H1 (cell line): ENCODE results near the gene YPEL4. TPM values are rescaled to one million over a fixed set of nuclear protein-coding genes. Genes with fewer than 3 reads are reported as not detected.

ENCODE experiments used
- CTCF ChIA-PET: fragments of 300-600 bp; sonication (Branson Sonifier 250); formaldehyde crosslinking; loops from one replicate; lab custom pipeline; 2021; ENCODE audit not compliant: partially characterized antibody; lab: Charles Lee
- POLR2A ChIA-PET: fragments of 300-600 bp; sonication (Branson Sonifier 250); formaldehyde crosslinking; loops from one replicate; lab custom pipeline; 2021; ENCODE audit warnings: inconsistent platforms; ENCODE audit not compliant: partially characterized antibody; lab: Charles Lee
- DNase-seq, 2 experiments: peaks; one replicate each; pipeline versions ENCODE4 v3.0.0 to v3.0.0-alpha.2; 2010 to 2022; ENCODE audit warnings: low spot score in 2 of 2, low read depth in 1 of 2, mixed read lengths in 1 of 2
- FAIRE-seq: peaks from 2 replicates; lab custom pipeline; 2011; peaks lifted over from hg19 to GRCh38; lab: Jason Lieb, UNC
- H2AFZ ChIP-seq: 2 replicates; pipeline ENCODE4 v1.8.1; 2012; ENCODE audit warnings: low read length, inconsistent platforms
- H2AK5ac ChIP-seq: 2 replicates; pipeline ENCODE4 v1.6.1; 2013; ENCODE audit warnings: low read depth, low read length
- H2BK120ac ChIP-seq: replicated peaks from 2 replicates; pipeline ENCODE3; 2013; ENCODE audit warnings: low read depth, low read length, inconsistent platforms
- H2BK12ac ChIP-seq: 2 replicates; pipeline ENCODE4 v1.6.1; 2013; ENCODE audit warnings: low read depth, low read length
- H2BK15ac ChIP-seq: 2 replicates; pipeline ENCODE4 v1.6.1; 2013; ENCODE audit warnings: low read length
- H2BK20ac ChIP-seq: 2 replicates; pipeline ENCODE4 v1.6.1; 2013; ENCODE audit warnings: low read length
- H2BK5ac ChIP-seq: 2 replicates; pipeline ENCODE4 v1.6.1; 2013; ENCODE audit warnings: low read depth, low read length
- H3K14ac ChIP-seq: 2 replicates; pipeline ENCODE4 v1.6.1; 2013; ENCODE audit warnings: inconsistent platforms; ENCODE audit not compliant: insufficient read length
- H3K18ac ChIP-seq: 2 replicates; pipeline ENCODE4 v1.6.1; 2013; ENCODE audit warnings: low read length; ENCODE audit errors: extremely low read depth
- H3K23ac ChIP-seq: 2 replicates; pipeline ENCODE4 v1.6.1; 2013; ENCODE audit warnings: inconsistent platforms; ENCODE audit not compliant: insufficient read length
- H3K23me2 ChIP-seq: 2 replicates; pipeline ENCODE4 v1.6.1; 2013; ENCODE audit warnings: low read depth, low read length
- H3K27ac ChIP-seq: 2 replicates; pipeline ENCODE4 v1.6.1; 2011; ENCODE audit warnings: low read depth, low read length, inconsistent platforms
- H3K27me3 ChIP-seq, 4 experiments: replicated peaks in 1 of 4; 1 replicate in 1 of 4; 2 replicates in 3 of 4; pipeline versions ENCODE4 v1.6.1 to v1.8.1; 2011 to 2013; ENCODE audit warnings: low read length in 3 of 4, mild to moderate bottlenecking in 3 of 4, inconsistent platforms in 2 of 4, mixed read lengths in 2 of 4, moderate library complexity in 1 of 4; ENCODE audit not compliant: control insufficient read depth in 3 of 4, insufficient read depth in 3 of 4; ENCODE audit errors: extremely low read depth in 1 of 4
- H3K36me3 ChIP-seq, 4 experiments: 2 replicates each; pipeline versions ENCODE4 v1.6.1 to v1.8.1; 2011 to 2013; ENCODE audit warnings: mild to moderate bottlenecking in 4 of 4, low read length in 3 of 4, moderate library complexity in 2 of 4, control low read depth in 1 of 4, inconsistent platforms in 1 of 4; ENCODE audit not compliant: insufficient read depth in 4 of 4, control insufficient read depth in 2 of 4
- H3K4ac ChIP-seq: replicated peaks from 2 replicates; pipeline ENCODE3; 2013; ENCODE audit warnings: low read length, low read depth, mixed read lengths, inconsistent platforms; ENCODE audit not compliant: insufficient read length
- H3K4me1 ChIP-seq, 4 experiments: replicated peaks in 1 of 4; 1 replicate in 1 of 4; 2 replicates in 3 of 4; pipeline versions ENCODE4 v1.6.1 to v1.8.1; 2011 to 2013; ENCODE audit warnings: low read length in 3 of 4, inconsistent platforms in 2 of 4, mixed read lengths in 1 of 4; ENCODE audit not compliant: insufficient read depth in 4 of 4, control insufficient read depth in 3 of 4
- H3K4me2 ChIP-seq, 2 experiments: 2 replicates each; pipeline versions ENCODE4 v1.6.1 to v1.8.1; 2011 to 2013; ENCODE audit warnings: low read depth in 2 of 2, low read length in 2 of 2, control low read depth in 1 of 2, inconsistent platforms in 1 of 2, mild to moderate bottlenecking in 1 of 2; ENCODE audit not compliant: insufficient read depth in 1 of 2
- H3K4me3 ChIP-seq, 4 experiments: fragments of 200-600, 300-600 bp in 1 of 4; sonication (generic), shearing (Covaris generic), sonication (Bioruptor Twin) in 1 of 4; 2 replicates each; pipeline versions ENCODE4 v1.5.1 to v1.8.1; 2011 to 2016; ENCODE audit warnings: low read length in 4 of 4, low read depth in 3 of 4, control low read depth in 2 of 4, inconsistent platforms in 2 of 4, mild to moderate bottlenecking in 2 of 4, mixed read lengths in 1 of 4, moderate library complexity in 1 of 4; ENCODE audit not compliant: insufficient read depth in 2 of 4; ENCODE audit errors: extremely low read depth in 1 of 4
- H3K56ac ChIP-seq: replicated peaks from 2 replicates; pipeline ENCODE3; 2013; ENCODE audit warnings: low read depth, mild to moderate bottlenecking, mixed read lengths, low read length, inconsistent platforms; ENCODE audit not compliant: insufficient read length
- H3K79me1 ChIP-seq: 2 replicates; pipeline ENCODE4 v1.6.1; 2013; ENCODE audit warnings: low read depth, low read length, control low read depth
- H3K79me2 ChIP-seq, 2 experiments: 2 replicates each; pipeline versions ENCODE4 v1.6.1 to v1.8.1; 2012 to 2013; ENCODE audit warnings: low read length in 2 of 2, mild to moderate bottlenecking in 2 of 2, inconsistent platforms in 1 of 2; ENCODE audit not compliant: insufficient read depth in 2 of 2, control insufficient read depth in 1 of 2
- H3K9ac ChIP-seq, 4 experiments: replicated peaks in 1 of 4; 1 replicate in 1 of 4; 2 replicates in 3 of 4; pipeline versions ENCODE4 v1.6.1 to v1.8.1; 2011 to 2013; ENCODE audit warnings: low read depth in 3 of 4, low read length in 3 of 4, control low read depth in 2 of 4, mild to moderate bottlenecking in 2 of 4, moderate library complexity in 2 of 4, inconsistent platforms in 1 of 4; ENCODE audit errors: extremely low read depth in 1 of 4
- H3K9me3 ChIP-seq, 2 experiments: 2 replicates each; pipeline versions ENCODE4 v1.6.1 to v1.8.1; 2012 to 2013; ENCODE audit warnings: mild to moderate bottlenecking in 2 of 2, moderate library complexity in 2 of 2, control low read depth in 1 of 2, inconsistent platforms in 1 of 2, low read depth in 1 of 2, low read length in 1 of 2, mixed read lengths in 1 of 2; ENCODE audit not compliant: insufficient read depth in 2 of 2
- H4K20me1 ChIP-seq, 2 experiments: replicated peaks in 1 of 2; 2 replicates each; pipeline versions ENCODE3 to v1.8.1; 2011 to 2013; ENCODE audit warnings: inconsistent platforms in 2 of 2, low read length in 2 of 2, mild to moderate bottlenecking in 1 of 2; ENCODE audit not compliant: insufficient read depth in 2 of 2, control insufficient read depth in 1 of 2
- H4K5ac ChIP-seq: 2 replicates; pipeline ENCODE4 v1.6.1; 2013; ENCODE audit warnings: low read length, low read depth, mixed read lengths, inconsistent platforms; ENCODE audit not compliant: insufficient read length
- H4K8ac ChIP-seq: 2 replicates; pipeline ENCODE4 v1.8.0; 2013; ENCODE audit warnings: mild to moderate bottlenecking, moderate library complexity, low read length, inconsistent platforms; ENCODE audit not compliant: insufficient read depth; ENCODE audit errors: extremely low read depth
- H4K91ac ChIP-seq: replicated peaks from 2 replicates; pipeline ENCODE3; 2013; ENCODE audit warnings: low read length, mixed read lengths, inconsistent platforms; ENCODE audit not compliant: insufficient read length
- ATF3 ChIP-seq: IDR thresholded peaks from 2 replicates; pipeline ENCODE4 v1.6.1; 2011; ENCODE audit warnings: low read depth, mild to moderate bottlenecking, low read length; ENCODE audit not compliant: insufficient read depth
- CBX5 ChIP-seq: fragments of 300-800, 300-1000 bp; sonication (generic); IDR thresholded peaks from 2 replicates; pipeline ENCODE4 v1.7.1; 2016; ENCODE audit warnings: antibody characterized with exemption, low read length, low read depth
- CBX8 ChIP-seq: fragments of 300-800, 300-1000 bp; sonication (generic); IDR thresholded peaks from 2 replicates; pipeline ENCODE4 v1.7.1; 2016; ENCODE audit warnings: low read depth, low read length, borderline replicate concordance
- CHD1 ChIP-seq: IDR thresholded peaks from 2 replicates; pipeline ENCODE4 v1.6.1; 2012; ENCODE audit warnings: low read depth, low read length, improper control_type of control experiment
- CREB1 ChIP-seq: IDR thresholded peaks from 2 replicates; pipeline ENCODE4 v1.6.1; 2012; ENCODE audit warnings: inconsistent platforms
- HDAC6 ChIP-seq: IDR thresholded peaks from one replicate; pipeline ENCODE4 v1.7.1; 2012; ENCODE audit warnings: low read depth, mild to moderate bottlenecking, inconsistent platforms, low read length, moderate library complexity
- NRF1 ChIP-seq: IDR thresholded peaks from 2 replicates; pipeline ENCODE4 v1.6.1; 2011; ENCODE audit warnings: mild to moderate bottlenecking, low read depth, low read length, improper control_type of control experiment
- TAF1 ChIP-seq: IDR thresholded peaks from 2 replicates; pipeline ENCODE4 v1.6.1; 2011; ENCODE audit warnings: mild to moderate bottlenecking, low read depth, low read length
- TAF7 ChIP-seq: optimal IDR thresholded peaks from 2 replicates; pipeline ENCODE3; 2011; ENCODE audit warnings: low read depth, mild to moderate bottlenecking, inconsistent platforms, low read length, moderate library complexity, borderline replicate concordance
- TBP ChIP-seq: IDR thresholded peaks from 2 replicates; pipeline ENCODE4 v1.6.1; 2011; ENCODE audit warnings: low read depth, low read length, improper control_type of control experiment
- TCF12 ChIP-seq: IDR thresholded peaks from 2 replicates; pipeline ENCODE4 v1.6.1; 2011; ENCODE audit warnings: low read depth, mild to moderate bottlenecking, low read length
- WGBS, 2 experiments: shearing (Covaris generic) in 1 of 2; methylation state at CpG; one replicate each; pipeline versions ENCODE4 v1.1.6 to v1.1.7; 2013 to 2015; ENCODE audit warnings: low lambda C conversion rate in 2 of 2, mixed read lengths in 2 of 2, inconsistent platforms in 1 of 2, low coverage in 1 of 2, missing lambda C conversion rate in 1 of 2; ENCODE audit not compliant: insufficient replicate concordance in 2 of 2, insufficient coverage in 1 of 2, insufficient read length in 1 of 2; ENCODE audit errors: extremely low coverage in 1 of 2, missing lambda C conversion rate in 1 of 2; 5-methylcytosine and 5-hydroxymethylcytosine counted together
- polyA plus RNA-seq, 7 experiments: library from polyadenylated mRNA; depleted of rRNA in 3 of 7; stranded (reverse) in 5 of 7; unstranded in 2 of 7; fragments of >200 nt in 5 of 7; fragments of 200-250 nt in 2 of 7; gene quantifications; 1 replicate in 5 of 7; 2 replicates in 1 of 7; 4 replicates in 1 of 7; pipeline versions ENCODE4 v1.2.1 to v1.2.3, GENCODE V29; 2011 to 2013; ENCODE audit warnings: missing spikeins in 2 of 7, mixed read lengths in 2 of 7
- total RNA-seq: library from RNA; stranded (reverse); fragmentation: NEBNext Ultra II Directional; extraction: Animal tissue kit (Norgen Biotek cat#: 25700); gene quantifications from 2 replicates; pipeline ENCODE4 v1.2.1, GENCODE V29; 2021

YPEL4 gene
- total and polyA plus RNA-seq, 2 of the 8 experiments (the other 6 are each of a cell fraction or from before 2014, with no cell fraction given): 0.13 to 0.38 TPM

- Histone ChIP-seq H4K8ac (no peak overlapping the region), H4K5ac (no peak overlapping the region), H3K23ac (no peak overlapping the region), H4K91ac (no peak overlapping the region), H2BK12ac (no peak overlapping the region), H3K4ac (no peak overlapping the region), H3K27me3 (no peaks in the 10 kb centered on the region), H4K20me1 (no peaks in the 10 kb centered on the region), H3K18ac (no peak overlapping the region), H3K27ac (no peak overlapping the region), H3K4me1 (no peaks in the 10 kb centered on the region), H2BK20ac (no peak overlapping the region), H3K23me2 (no peaks in the 10 kb centered on the region), H2BK120ac (no peak overlapping the region), H2BK15ac (no peak overlapping the region), H3K56ac (no peak overlapping the region), H3K14ac (no peak overlapping the region), H2AFZ (no peak overlapping the region), H3K79me2 (no peaks in the 10 kb centered on the region), H3K36me3 (peaks cover 0 to 31% (median 6%) of the 10 kb centered on the region in 4 experiments), H3K9me3 (no peaks in the 10 kb centered on the region), H2AK5ac (no peak overlapping the region), H2BK5ac (no peak overlapping the region), H3K4me2 (no peak overlapping the region), H3K79me1 (no peaks in the 10 kb centered on the region), H3K9ac (no peak overlapping the region), H3K4me3 (no peak overlapping the region)
- TF ChIP-seq TAF7: no peak
- no peak for TF ChIP-seq ATF3
- TF ChIP-seq TBP: no peak
- no peak for TF ChIP-seq CBX8
- no peak for TF ChIP-seq CREB1
- no peak for TF ChIP-seq CHD1
- TF ChIP-seq TCF12: no peak
- TF ChIP-seq TAF1: no peak
- TF ChIP-seq CBX5: no peak
- no peak for TF ChIP-seq HDAC6
- TF ChIP-seq NRF1: no peak
- CTCF ChIA-PET: interaction anchor here (1.0 to 6.2 kb wide), 3 partner anchors 9 to 42 kb away, joined by 4 to 34 read pairs (median 18); partner anchors contain the start of gene UBE2L6
- WGBS, 2 experiments: 86% methylated on average over 4 of the region's 4 CpGs; no CpG with 5 or more reads in 1 of the 2 experiments
- POLR2A ChIA-PET: interaction anchor here (0.7 to 51.1 kb wide), 5 partner anchors 12 to 272 kb away, joined by 3 to 1546 read pairs (median 4); partner anchors contain the start of genes CLP1, P2RX3, SERPING1 and YPEL4
- DNase-seq: no peak
- FAIRE-seq: no peak
Observed at GRCh38 chr11:57610170-57610569, 39.5 kb downstream of the YPEL4 start.
